ENCODE data around the gene SIAE.

DNA sequence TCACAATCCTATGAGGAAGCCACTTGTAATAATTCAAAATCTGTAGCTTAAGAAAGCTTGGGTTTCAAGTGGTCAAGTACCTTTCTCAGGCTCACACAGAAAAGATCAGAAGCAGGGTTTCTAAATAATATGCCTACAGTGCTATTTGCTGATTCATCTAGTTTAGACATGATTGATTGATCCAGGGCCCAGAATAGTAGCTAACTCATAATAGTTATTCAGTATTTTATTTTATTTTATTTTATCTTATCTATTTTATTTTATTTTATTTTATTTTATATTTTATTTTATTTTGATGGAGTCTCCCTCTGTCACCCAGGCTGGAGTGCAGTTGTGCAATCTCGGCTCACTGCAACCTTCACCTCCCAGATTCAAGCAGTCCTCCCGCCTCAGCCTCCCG is 78.2 kb downstream of the SIAE start:
- no peak for TF ChIP-seq POLR2A (IDR thresholded peaks at IDR 0.05; ENCODE audit: extremely low read depth, insufficient read length)
- TF ChIP-seq, protein P1, sequence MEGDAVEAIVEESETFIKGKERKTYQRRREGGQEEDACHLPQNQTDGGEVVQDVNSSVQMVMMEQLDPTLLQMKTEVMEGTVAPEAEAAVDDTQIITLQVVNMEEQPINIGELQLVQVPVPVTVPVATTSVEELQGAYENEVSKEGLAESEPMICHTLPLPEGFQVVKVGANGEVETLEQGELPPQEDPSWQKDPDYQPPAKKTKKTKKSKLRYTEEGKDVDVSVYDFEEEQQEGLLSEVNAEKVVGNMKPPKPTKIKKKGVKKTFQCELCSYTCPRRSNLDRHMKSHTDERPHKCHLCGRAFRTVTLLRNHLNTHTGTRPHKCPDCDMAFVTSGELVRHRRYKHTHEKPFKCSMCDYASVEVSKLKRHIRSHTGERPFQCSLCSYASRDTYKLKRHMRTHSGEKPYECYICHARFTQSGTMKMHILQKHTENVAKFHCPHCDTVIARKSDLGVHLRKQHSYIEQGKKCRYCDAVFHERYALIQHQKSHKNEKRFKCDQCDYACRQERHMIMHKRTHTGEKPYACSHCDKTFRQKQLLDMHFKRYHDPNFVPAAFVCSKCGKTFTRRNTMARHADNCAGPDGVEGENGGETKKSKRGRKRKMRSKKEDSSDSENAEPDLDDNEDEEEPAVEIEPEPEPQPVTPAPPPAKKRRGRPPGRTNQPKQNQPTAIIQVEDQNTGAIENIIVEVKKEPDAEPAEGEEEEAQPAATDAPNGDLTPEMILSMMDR (IDR thresholded peaks at IDR 0.05; ENCODE audit: low read depth, low read length), result no peak

All from NB4 (cell line).